GM21723 (cell line): ENCODE data around the gene NRG2.

Source experiments
- ATAC-seq: cut with Tn5 transposase; IDR thresholded peaks from one replicate; pipeline ENCODE4 v1.9.1; 2021; ENCODE audit warnings: mild to moderate bottlenecking, moderate library complexity; ENCODE audit not compliant: unreplicated experiment

Gene NRG2

GRCh38 chr5:139885172-139885856 is 157.8 kb downstream of the NRG2 start:
- no peak for ATAC-seq

- ATAC-seq = no peak
These were observed 158.4 kb downstream of the NRG2 start for GRCh38 chr5:139884734-139885133.

- ATAC-seq = no peak
These were observed 159.0 kb downstream of the NRG2 start for GRCh38 chr5:139884144-139884543.

GRCh38 chr5:139882961-139883539 is 160.0 kb downstream of the NRG2 start:
- no peak for ATAC-seq

GRCh38 chr5:139882316-139882715 is 160.8 kb downstream of the NRG2 start:
- no peak for ATAC-seq

DNA sequence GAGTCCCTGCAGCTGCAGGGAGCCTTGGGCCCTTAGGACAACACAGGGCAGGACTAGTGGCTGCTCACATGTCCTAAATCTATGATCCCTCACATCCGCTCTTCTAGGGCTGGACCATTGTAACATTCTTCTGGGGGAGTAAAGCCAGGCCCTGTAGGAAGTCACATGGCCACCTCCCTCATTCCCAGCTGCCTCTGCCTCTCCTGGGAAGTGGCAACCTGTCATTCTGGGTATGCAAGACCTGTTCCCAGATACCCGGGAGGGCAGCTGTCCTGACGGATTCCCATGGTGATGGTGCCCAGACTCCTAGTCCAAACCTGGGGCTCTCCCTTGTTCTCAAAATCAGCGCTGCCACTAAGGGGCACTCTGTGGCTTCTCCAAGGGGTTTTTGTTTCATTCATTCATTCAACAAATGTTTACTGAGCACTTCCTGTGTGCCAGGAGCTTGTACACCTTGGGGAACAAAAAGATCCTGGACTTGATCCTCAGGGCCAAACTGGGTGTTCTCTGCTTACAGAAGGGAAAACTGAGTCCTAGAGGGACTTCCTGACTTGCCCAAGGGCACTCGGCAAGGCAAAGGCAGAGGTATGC is 161.9 kb downstream of the NRG2 start:
- ATAC-seq = no peak

- no peak for ATAC-seq
These were observed 162.5 kb downstream of the NRG2 start for GRCh38 chr5:139880416-139881142.

DNA sequence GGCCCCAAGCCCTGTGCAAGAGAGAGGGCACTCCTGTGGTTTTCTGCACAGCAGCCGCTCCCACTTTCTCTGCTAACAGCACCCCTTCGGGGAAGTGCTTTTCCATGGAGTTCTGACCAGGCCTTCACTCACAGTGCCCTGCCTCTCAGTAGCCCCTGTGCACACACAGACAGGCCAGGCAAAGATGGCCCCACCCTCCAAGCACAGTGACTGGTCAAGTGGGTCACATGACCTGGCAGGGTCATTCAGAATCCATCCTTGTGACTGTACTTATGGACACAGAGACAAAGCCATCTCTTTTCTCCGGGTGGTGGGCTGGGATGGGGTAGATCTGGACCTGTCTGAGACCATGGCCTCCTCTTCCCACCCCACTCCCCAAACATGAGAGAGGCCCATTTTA is 165.0 kb downstream of the NRG2 start:
- no peak for ATAC-seq

GRCh38 chr5:139877129-139877597 is 165.9 kb downstream of the NRG2 start:
- no peak for ATAC-seq

DNA sequence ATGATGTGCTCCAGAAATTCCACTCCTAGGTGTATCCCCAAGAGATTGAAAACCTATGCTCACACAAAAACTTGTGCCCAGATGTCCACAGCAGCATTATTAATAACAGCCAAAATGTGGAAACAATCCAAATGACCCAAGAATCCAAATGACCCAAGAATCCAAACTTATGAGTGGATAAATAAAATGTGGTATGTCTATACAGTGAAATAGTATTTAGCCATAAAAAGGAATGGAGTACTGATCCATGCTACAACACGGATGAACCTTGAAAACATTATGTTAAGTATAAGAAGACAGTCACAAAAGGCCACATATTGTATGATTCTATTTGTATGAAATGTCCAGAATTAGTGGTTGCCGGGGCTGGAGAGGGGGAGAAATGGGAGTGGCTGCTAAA is 167.1 kb downstream of the NRG2 start:
- ATAC-seq = no peak

GRCh38 chr5:139872851-139873794 is 170.0 kb downstream of the NRG2 start:
- no peak for ATAC-seq

DNA sequence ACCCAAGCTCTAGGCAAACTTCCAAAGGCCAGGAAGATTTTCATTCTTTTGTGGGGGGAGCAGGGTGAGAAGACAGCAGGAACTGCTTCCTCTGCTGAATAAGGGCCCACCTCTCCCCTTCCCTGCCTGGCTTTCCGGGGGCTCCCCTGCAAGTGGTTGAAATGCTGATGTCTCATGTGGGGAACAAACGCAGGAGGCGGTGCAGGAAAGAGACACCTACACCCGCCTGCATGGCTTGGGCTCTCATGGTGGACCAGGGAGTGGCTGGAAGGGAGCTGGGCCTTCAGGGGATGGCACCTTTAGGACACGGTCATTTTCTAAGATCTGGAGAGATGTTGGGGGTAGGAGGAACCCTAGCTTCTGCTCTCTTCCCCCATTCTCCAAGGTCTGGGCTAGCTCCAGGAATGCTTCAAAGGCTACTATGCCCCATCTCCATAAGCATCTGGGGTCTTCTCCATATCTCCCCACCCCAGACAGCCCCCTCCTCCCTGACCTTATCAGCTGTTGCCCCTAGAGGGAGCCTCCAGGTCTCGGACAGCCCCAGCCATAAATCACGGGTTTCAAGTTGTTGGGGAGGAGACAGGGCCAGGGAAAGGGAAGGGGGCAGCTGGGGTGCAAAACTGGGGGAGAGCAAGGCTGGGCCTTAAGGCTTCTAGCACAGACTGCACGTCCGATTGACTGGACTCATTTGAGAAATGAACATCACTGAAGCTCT is 170.9 kb downstream of the NRG2 start:
- ATAC-seq = no peak

GRCh38 chr5:139871614-139872013 is 171.5 kb downstream of the NRG2 start:
- ATAC-seq = no peak

DNA sequence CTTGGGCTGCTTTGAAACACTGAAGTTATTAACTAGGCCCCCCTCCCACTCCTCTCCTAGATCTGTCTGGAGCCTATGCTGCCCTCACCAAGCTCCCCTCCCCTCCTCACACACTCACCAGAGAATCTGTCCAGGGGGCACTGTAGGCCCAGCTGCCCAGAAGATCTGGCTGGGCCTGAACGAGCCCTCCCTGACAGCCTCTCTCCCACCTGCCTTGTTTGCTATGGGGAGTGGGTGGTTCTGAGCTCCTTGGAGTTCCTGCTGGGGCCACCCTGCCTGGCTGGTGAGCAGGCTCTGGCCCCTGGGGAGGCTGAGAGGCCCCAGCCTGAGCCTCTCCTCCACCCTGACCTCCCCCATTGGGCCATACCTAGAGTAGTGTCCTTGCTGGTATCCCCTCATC is 172.4 kb downstream of the NRG2 start:
- no peak for ATAC-seq

GRCh38 chr5:139869042-139869790 is 173.9 kb downstream of the NRG2 start:
- no peak for ATAC-seq

DNA sequence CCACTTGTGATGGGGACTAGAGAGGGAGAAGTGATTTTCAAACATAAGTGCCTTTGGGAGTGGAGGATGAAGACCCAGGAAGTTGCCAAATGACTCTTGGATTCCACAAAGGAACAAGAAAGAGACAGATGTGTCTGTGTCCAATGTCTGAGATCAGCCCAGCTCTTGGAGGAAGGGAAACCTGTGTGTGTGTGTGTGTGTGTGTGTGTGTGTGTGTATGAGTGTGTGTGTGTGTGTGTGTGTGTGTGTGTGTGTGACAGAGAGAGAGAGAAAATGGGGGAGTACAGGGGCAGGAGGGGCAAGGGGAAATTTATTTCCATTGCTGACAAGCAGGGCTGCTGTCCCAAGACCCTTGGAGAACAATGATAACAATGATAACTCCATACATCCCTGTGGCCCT is 175.5 kb downstream of the NRG2 start:
- ATAC-seq = no peak

GRCh38 chr5:139867109-139867508 is 176.0 kb downstream of the NRG2 start:
- no peak for ATAC-seq

DNA sequence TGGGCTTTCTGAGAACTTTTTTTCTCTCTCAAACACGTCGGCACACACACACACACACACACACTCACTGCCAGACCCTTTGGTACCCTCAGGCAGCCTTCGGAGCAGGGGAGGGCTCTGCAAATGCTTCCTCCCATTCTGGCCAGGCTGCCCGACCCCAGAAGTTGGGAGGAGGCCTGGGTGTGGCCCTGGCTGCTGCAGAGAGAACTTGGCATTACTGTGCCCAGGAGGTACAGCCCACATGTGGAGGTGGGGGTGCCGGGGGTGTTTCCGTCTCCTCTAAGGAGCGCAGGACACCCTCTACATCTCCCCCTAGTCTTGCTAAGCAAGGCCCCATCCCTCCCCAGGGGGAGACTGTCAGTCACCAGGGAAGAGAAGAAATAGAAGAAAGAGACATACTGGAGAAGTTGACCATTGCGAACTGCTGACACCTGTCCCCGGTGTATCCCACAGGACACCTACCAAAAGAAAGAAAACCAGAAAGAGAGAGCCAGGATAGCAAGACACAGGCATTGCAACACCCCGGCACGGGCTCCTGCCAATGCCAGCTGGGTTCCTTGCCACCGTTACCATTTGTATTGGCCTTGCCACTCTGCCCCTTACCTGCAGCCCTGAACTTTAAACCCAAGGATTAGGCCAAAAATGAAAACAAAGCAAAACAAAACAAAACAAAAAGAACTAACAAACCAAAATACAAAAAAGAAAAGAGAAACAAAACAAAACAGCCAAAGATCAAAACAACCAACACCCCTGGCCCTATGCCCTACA is 178.2 kb downstream of the NRG2 start:
- no peak for ATAC-seq
